SK-N-MC (cell line): ENCODE data around the gene HOXC6.

Source experiments
- EZH2 ChIP-seq: fragments of 200-600 bp; sonication (generic); IDR thresholded peaks from one replicate; pipeline ENCODE4 v1.6.1; 2017; ENCODE audit warnings: antibody characterized with exemption
- POLR2AphosphoS5 ChIP-seq: IDR thresholded peaks from 2 replicates; pipeline ENCODE4 v1.6.1; 2012; ENCODE audit warnings: mild to moderate bottlenecking, low read depth, low read length, borderline replicate concordance

- TF ChIP-seq EZH2 (no peak), POLR2AphosphoS5 (no peak)
These were observed 2.2 kb downstream of the HOXC6 start for GRCh38 chr12:54030442-54030801.
